GM18868 (cell line): ENCODE data around the gene SCN5A.
"Not testable (repeated sequence)": the region's sequence is repeated elsewhere in the genome, so short reads cannot be mapped to it uniquely, and the experiment has no call there.

Source experiments
- ATAC-seq: cut with Tn5 transposase; IDR thresholded peaks from one replicate; pipeline ENCODE4 v1.9.1; 2021; ENCODE audit warnings: mild to moderate bottlenecking, moderate library complexity; ENCODE audit not compliant: unreplicated experiment

Gene SCN5A

GRCh38 chr3:38580450-38581382 lies 68.8 kb downstream of the SCN5A start:
- no peak for ATAC-seq

GRCh38 chr3:38579551-38580449 lies 69.7 kb downstream of the SCN5A start:
- ATAC-seq = peak; percentile 79

DNA sequence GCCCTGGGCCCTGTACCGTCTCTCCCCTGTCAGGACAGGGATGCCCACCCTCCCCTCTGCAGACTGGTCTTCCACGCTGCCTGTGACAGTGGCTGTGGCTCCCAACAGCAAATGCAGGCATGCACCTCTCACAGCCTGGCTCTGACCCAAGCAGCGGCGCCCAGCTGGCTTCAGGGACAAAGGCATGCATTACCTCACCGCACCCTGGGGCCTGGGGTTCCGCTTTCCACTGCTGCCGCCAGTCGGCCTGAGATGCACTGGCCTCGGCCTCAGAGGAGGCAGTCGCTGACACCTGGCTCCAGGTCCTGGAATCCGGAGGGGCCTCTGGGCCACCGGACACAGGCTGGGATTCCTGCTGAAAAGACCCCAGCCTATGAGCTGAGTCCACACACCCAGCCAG lies 70.3 kb downstream of the SCN5A start:
- no peak for ATAC-seq

DNA sequence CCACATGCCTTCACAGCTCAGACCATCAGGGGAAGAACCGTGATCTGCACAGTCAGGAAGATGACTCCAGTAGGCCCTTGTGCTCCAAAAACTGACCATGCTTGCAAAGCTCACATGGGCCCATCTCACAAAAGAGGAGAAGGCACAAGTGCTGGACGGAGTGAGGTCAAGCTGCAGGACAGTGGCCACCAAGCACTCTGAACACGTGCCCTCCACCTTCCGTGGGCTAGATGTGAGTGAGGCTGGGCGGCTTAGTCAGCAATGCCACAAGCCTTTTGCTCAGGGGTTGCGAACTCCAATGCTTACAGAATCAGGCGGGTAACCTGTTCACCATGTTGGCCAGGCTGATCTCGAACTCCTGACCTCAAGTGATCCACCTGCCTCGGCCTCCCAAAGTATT lies 70.9 kb downstream of the SCN5A start:
- ATAC-seq = no peak

DNA sequence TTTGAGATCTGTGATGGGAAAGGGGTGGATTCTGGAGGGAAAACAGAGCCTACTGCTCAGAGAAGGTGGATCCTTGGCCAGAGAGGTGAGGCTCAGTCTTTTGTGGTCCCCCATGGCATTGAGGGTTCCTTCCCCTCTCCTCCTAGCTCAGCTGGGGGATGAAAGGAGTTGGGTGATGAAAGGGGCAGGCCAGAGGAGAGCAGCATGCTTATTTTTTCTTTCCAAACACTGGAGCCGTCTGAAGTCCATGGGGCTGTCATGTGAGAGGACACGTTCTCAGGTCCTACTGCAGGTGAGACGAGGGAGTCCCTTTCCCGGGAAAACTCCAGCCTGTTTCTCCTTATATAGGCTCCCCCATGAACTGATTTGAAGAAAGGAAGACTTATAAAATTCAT lies 71.4 kb downstream of the SCN5A start:
- no peak for ATAC-seq

DNA sequence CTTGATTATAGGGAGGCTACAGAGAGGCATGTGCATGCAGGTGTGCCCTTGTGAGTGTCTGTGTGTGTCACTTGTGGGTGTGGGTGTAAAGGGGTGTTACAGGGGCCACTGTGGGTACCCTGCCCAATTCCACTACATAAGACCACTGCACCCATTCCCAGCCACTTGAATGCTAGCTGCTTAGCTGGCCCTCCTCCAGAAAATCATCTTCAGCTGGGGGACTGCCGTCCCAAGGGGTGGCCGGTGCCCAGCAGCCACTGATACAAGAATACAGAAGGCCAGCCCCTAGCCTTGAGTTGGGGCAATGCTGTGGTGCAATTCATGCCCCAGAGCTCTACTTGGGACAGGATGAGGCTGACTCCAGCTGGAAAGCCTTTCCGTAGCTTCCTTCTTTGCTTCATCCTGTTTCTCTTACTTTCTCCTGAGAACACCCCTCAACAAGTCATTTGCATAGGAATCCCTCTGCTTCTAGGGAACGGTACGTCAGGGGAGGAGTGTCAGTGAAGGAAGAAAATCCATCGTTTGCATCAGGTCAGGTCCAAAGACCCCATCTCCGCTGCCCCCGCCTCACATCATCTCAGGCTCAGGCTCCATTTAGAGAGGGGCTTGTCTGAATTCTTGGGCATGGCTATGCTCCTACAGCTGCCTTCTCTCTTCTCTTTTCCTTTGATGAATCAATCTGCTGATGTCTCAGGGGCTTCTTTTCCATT lies 72.0 kb downstream of the SCN5A start:
- no peak for ATAC-seq

- ATAC-seq = no peak
These were observed 72.7 kb downstream of the SCN5A start for GRCh38 chr3:38576526-38577370.

DNA sequence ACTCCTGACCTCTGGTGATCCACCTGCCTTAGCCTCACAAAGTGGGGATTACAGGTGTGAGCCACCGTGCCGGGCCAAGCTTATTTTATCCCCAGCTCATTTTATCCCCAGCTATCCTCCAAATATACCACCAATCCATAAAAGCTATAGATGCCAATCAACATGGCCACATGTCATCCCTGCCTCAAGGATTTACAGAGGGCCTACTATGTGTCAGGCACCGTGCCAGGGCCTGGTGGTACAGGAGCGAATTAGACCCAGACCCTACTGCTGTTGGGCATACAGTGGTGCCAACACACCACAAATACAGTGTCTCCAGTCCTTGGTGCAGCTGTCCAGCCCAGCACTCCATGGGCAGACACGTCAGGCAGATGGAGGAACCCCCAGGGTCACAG lies 73.4 kb downstream of the SCN5A start:
- no peak for ATAC-seq

DNA sequence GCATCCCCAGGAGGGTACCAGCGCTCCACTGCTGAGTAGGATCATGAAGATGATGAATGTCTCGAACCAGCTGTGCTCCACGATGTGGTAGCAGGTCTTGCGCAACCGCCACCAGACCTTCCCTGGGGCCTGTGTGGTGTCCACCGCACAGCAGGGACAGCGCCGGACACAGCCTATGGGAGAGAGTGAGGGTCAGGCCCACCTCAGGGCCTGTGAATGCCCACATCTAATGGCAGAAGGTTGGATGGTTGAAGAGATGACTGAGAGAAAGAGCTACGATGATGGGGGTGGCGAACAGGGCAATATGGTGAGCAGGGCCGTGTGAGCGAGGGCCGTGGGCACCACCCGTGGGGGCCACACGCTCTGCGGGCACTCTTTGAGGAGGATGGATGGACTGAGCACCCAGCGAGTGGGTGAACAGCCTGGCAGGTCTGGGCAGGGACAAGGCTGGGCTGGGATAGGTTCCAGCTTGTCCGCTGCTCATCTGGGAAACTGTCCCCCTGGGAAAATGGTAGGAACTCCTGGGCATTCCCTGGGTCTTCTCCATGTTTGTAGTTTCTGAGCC lies 74.1 kb downstream of the SCN5A start:
- ATAC-seq = no peak

DNA sequence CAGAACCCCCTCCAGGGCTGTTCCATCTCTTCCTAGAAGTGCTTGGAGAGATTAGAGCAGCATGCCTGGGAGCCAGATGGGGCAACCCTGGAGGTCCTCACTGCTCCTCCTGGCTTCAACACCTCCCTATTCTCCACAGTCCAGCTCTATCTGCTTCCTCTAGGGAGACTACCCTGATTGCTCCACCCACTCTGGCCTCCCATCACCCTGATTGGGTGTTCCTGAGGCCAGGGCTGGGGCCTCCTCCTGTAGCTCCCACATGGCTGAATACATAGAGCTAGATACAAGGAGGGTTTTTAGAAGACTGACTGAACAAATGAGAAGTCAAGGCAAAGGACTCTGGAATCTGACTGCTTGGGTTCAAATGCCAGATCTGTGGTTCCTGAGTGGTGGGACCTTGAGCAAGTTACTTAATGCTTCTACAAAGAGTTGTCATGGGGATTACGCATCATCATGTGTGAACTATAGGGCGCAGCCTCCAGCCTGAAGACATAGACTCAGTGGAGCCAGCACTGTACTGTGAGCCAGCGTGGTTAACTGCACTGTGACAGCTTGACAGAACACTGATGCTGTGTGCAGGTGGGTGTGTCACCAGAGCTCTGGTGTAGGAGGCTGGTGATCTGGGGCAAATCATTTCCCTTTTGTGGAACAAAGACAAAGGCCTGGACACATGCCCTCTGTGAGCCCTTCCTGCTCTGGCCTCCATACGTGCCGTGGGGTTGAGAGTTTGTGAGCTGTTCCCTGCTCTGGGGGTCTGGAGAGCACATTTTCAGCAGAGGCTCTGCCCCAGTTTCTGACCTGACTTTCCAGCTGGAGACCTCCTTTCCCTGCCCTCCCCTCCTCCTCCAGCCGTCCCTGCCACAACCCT lies 74.8 kb downstream of the SCN5A start:
- no peak for ATAC-seq

- ATAC-seq = no peak
These were observed 75.9 kb downstream of the SCN5A start for GRCh38 chr3:38573556-38573955.

- ATAC-seq = no peak
These were observed 76.4 kb downstream of the SCN5A start for GRCh38 chr3:38573111-38573510.

DNA sequence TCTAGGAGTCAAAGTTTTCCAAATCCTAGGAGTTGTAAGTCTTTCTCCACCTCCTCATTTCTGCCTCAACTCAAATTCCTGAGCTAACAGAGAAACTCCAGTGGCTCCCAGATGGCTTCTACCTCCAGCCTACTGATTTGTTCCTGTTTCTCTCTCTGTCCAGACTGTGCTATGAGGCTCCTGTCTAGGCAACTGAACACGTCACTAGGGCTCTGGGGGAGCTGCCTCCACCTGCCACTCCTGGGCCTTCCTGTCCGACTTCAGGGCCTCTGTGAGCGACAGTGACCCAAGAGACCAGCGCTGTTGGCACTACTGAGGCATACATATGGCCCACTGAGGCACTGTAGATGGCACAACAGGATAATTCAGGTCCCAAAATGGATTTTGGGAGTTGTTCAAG lies 82.0 kb downstream of the SCN5A start:
- ATAC-seq = no peak

- not testable (repeated sequence) for ATAC-seq
These were observed 82.7 kb downstream of the SCN5A start for GRCh38 chr3:38566794-38567193.

GRCh38 chr3:38566215-38566528 lies 83.3 kb downstream of the SCN5A start:
- ATAC-seq = no peak

DNA sequence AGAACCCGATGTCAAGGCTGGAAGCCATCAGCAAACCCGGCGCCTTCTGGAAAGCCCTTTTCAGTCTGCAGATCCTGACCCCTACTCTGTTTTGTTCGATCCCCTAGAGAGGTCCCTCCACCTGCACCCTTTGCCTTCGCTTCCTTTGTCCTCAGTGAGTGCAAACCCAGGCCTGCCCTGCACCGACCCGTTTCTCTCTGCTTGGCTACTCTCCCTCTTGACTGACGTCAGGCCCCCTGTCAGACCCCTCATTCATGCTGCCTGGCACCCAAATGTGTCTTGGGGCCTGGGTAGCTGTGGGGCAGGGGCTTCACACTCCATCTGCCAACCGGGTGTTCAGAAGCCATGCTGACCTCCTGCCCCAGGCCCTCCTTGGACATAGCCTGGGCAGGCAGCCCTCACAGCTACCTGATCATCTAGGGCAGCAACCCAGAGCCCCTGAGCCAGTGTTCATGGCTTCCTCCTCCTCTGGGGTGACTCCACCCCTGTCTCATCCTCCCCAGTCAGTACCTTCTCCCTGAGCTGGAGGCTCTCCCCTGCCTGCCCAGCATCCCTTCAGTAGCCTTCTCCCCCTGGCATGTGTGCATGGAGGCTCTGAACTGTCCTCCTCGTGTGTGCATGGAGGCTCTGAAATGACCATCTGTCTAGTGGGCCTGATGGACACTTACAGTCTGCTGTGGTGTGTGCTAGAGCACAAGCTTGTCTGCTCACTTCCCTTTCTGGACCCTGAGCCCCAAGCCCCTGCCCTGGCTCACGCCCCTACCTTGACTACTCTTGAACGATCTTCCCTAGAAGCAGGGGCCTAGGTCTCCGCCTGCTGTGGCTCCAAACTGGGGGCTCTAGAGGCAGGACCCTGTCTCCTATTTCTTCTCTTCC lies 83.9 kb downstream of the SCN5A start:
- no peak for ATAC-seq

GRCh38 chr3:38564631-38565338 lies 84.7 kb downstream of the SCN5A start:
- ATAC-seq = no peak

DNA sequence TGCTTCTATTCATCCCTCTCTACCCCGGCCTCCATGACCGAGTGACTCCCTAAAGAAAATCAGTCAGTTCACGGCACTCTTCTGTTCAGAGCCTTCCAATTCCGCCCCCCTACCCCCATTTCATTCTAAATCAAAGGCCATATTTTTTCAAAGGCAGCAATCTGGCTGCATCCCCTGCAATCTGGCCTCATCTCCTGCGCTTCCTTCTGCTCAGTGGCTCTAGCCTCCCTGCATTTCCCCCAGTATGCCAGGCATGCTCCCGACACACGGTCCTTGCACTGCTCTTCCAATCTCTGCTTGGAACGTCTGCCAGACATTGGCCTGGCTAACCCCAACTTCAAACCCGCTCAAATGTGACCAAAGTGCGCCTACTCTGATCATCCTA lies 85.6 kb downstream of the SCN5A start:
- ATAC-seq = no peak
